AG09319 (cell line): Measurements from ENCODE around the gene SRRM4.

Experiments
- DNase-seq: peaks from one replicate; pipeline ENCODE4 v3.0.0-alpha.2; 2010; ENCODE audit warnings: low read depth; ENCODE audit errors: extremely low read depth
- CTCF ChIP-seq: IDR thresholded peaks from 2 replicates; pipeline ENCODE4 v1.5.1; 2011; ENCODE audit warnings: low read depth, mild to moderate bottlenecking, inconsistent platforms, low read length, moderate library complexity

The SRRM4 gene

GRCh38 chr12:119011231-119011630, 29.9 kb downstream of the SRRM4 start:
- no peak for DNase-seq
- TF ChIP-seq CTCF = no peak

- TF ChIP-seq CTCF = no peak
- no peak for DNase-seq
Measured at GRCh38 chr12:119012179-119012578, 30.8 kb downstream of the SRRM4 start.

DNA sequence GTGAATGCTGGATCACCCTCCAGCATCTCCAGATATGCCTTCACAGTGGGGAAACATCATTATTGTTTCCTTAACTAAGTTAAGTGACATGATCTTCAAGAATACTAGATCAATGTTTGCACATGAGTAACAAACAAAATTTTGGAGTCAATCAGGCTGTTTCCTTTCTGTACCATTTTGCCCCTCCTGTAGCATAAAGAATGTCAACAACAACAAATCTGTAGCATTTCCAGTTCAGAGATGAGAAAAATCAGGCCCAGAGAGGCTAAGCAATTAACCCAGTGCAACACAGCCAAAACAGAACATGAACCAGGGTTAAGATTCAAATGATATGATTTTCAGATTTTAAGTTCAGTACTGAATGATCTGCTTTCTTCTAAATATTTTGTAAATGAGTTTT, 31.7 kb downstream of the SRRM4 start:
- no peak for DNase-seq
- TF ChIP-seq CTCF = no peak

GRCh38 chr12:119014368-119014767, 33.0 kb downstream of the SRRM4 start:
- DNase-seq = no peak
- no peak for TF ChIP-seq CTCF

DNA sequence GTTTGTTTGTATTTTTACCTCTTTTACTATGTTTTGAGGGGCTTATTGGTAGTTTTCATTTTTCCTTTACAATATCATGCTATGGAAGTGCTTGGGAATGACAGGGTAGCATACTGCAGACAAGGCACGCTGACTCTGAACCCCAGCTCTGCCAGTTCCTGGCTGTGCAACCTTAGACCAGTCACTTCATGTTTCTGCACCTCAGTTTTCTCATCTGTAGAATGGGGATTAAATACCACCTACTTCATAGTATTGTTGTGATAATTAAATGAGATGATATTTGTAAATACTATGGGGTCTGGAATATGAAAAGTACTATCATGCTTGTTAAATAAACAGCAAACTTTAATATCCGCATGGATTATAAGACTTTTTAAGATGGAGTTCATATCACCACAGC, 35.4 kb downstream of the SRRM4 start:
- DNase-seq = no peak

GRCh38 chr12:119019166-119019565, 37.8 kb downstream of the SRRM4 start:
- DNase-seq = no peak
- no peak for TF ChIP-seq CTCF

More for the DNA sequence above, 35.4 kb downstream of the SRRM4 start:
- no peak for TF ChIP-seq CTCF

GRCh38 chr12:119020406-119021360, 39.3 kb downstream of the SRRM4 start:
- no peak for DNase-seq
- no peak for TF ChIP-seq CTCF
